IMR-90 (cell line): ENCODE measurements around the gene ABCA12. TPM values are rescaled to one million over a fixed set of nuclear protein-coding genes. Genes with fewer than 3 reads are reported as not detected.

ENCODE experiments used
- ATAC-seq: fragments of 200-7000 bp; cut with Tn5 transposase; 2 replicates; pipeline ENCODE4 v1.9.1; 2020; ENCODE audit warnings: low read depth, mild to moderate bottlenecking, moderate library complexity
- BruUV-seq: library from RNA; stranded (reverse); fragments of 400-500 nt; replicated peaks from 2 replicates; lab custom pipeline; 2021; lab: Mats Ljungman, UMichigan
- CTCF ChIA-PET: fragments of 300-600 bp; formaldehyde crosslinking; extraction: SDS; loops from one replicate; lab custom pipeline; 2021; ENCODE audit warnings: antibody characterized with exemption; lab: Yijun Ruan, JAX
- POLR2A ChIA-PET: fragments of 300-600 bp; sonication (Branson Sonifier 250); formaldehyde crosslinking; loops from one replicate; lab custom pipeline; 2022; ENCODE audit warnings: antibody characterized with exemption; ENCODE audit not compliant: unreplicated experiment; lab: Charles Lee
- DNase-seq: peaks from one replicate; pipeline ENCODE4 v3.0.0; 2013
- H2AFZ ChIP-seq: replicated peaks from 2 replicates; pipeline ENCODE3; 2013; ENCODE audit warnings: low read length, mild to moderate bottlenecking; ENCODE audit not compliant: poor library complexity
- H2AK5ac ChIP-seq: 2 replicates; pipeline ENCODE4 v1.6.1; 2013; ENCODE audit warnings: low read depth, low read length, inconsistent platforms
- H2AK9ac ChIP-seq: replicated peaks from 2 replicates; pipeline ENCODE3; 2013; ENCODE audit warnings: mild to moderate bottlenecking, low read depth, low read length, moderate library complexity; ENCODE audit not compliant: poor library complexity
- H2BK120ac ChIP-seq: 2 replicates; pipeline ENCODE4 v1.6.1; 2013; ENCODE audit warnings: low read depth, low read length, inconsistent platforms
- H2BK15ac ChIP-seq: 3 replicates; pipeline ENCODE4 v1.6.1; 2013; ENCODE audit warnings: low read depth, low read length, inconsistent platforms
- H2BK20ac ChIP-seq: 2 replicates; pipeline ENCODE4 v1.6.1; 2013; ENCODE audit warnings: low read depth, mild to moderate bottlenecking, inconsistent platforms, low read length, moderate library complexity
- H2BK5ac ChIP-seq: 2 replicates; pipeline ENCODE4 v1.6.1; 2013; ENCODE audit warnings: mild to moderate bottlenecking, low read depth, low read length, inconsistent platforms; ENCODE audit not compliant: poor library complexity, severe bottlenecking
- H3K14ac ChIP-seq: replicated peaks from 2 replicates; pipeline ENCODE4 v1.6.1; 2013; ENCODE audit warnings: low read depth, low read length, inconsistent platforms
- H3K18ac ChIP-seq: 2 replicates; pipeline ENCODE4 v1.6.1; 2013; ENCODE audit warnings: low read depth, low read length, control low read depth
- H3K23ac ChIP-seq: 2 replicates; pipeline ENCODE4 v1.6.1; 2013; ENCODE audit warnings: low read depth, low read length, inconsistent platforms
- H3K27ac ChIP-seq: 2 replicates; pipeline ENCODE4 v1.5.1; 2013; ENCODE audit warnings: mild to moderate bottlenecking, control low read depth, low read length; ENCODE audit not compliant: insufficient read depth
- H3K27me3 ChIP-seq: 2 replicates; pipeline ENCODE4 v1.6.1; 2013; ENCODE audit warnings: low read length; ENCODE audit not compliant: control insufficient read depth, insufficient read depth
- H3K36me3 ChIP-seq: 2 replicates; pipeline ENCODE4 v1.6.1; 2013; ENCODE audit warnings: low read length, mixed read lengths; ENCODE audit not compliant: control insufficient read depth, insufficient read depth
- H3K4ac ChIP-seq: 2 replicates; pipeline ENCODE4 v1.6.1; 2013; ENCODE audit warnings: low read depth, low read length, inconsistent platforms
- H3K4me1 ChIP-seq: 2 replicates; pipeline ENCODE4 v1.6.1; 2013; ENCODE audit warnings: low read length, mixed read lengths; ENCODE audit not compliant: control insufficient read depth, insufficient read depth
- H3K4me2 ChIP-seq: 2 replicates; pipeline ENCODE4 v1.6.1; 2013; ENCODE audit warnings: low read depth, mild to moderate bottlenecking, control low read depth, low read length, moderate library complexity
- H3K4me3 ChIP-seq: 2 replicates; pipeline ENCODE4 v1.5.1; 2013; ENCODE audit warnings: low read depth, mild to moderate bottlenecking, control low read depth, low read length, moderate library complexity; ENCODE audit not compliant: insufficient read depth
- H3K56ac ChIP-seq: 2 replicates; pipeline ENCODE4 v1.6.1; 2013; ENCODE audit warnings: low read length, inconsistent platforms; ENCODE audit not compliant: insufficient read depth; ENCODE audit errors: extremely low read depth
- H3K79me1 ChIP-seq, 2 experiments: 2 replicates each; pipeline ENCODE4 v1.6.1; 2013; ENCODE audit warnings: low read length in 2 of 2, inconsistent platforms in 1 of 2, low read depth in 1 of 2
- H3K9ac ChIP-seq: 2 replicates; pipeline ENCODE4 v1.6.1; 2013; ENCODE audit warnings: low read depth, low read length, control low read depth
- H3K9me1 ChIP-seq: 2 replicates; pipeline ENCODE4 v1.6.1; 2013; ENCODE audit warnings: low read length, inconsistent platforms; ENCODE audit not compliant: insufficient read depth
- H3K9me3 ChIP-seq: 2 replicates; pipeline ENCODE4 v1.6.1; 2013; ENCODE audit warnings: low read length; ENCODE audit not compliant: control insufficient read depth, insufficient read depth
- H4K20me1 ChIP-seq: 2 replicates; pipeline ENCODE4 v1.6.1; 2013; ENCODE audit warnings: low read length, inconsistent platforms; ENCODE audit not compliant: insufficient read depth
- H4K5ac ChIP-seq: 2 replicates; pipeline ENCODE4 v1.6.1; 2013; ENCODE audit warnings: mild to moderate bottlenecking, low read depth, low read length, control low read depth
- H4K8ac ChIP-seq, 2 experiments: 2 replicates each; pipeline ENCODE4 v1.6.1; 2013; ENCODE audit warnings: low read depth in 2 of 2, low read length in 2 of 2, control low read depth in 1 of 2, inconsistent platforms in 1 of 2
- H4K91ac ChIP-seq: 2 replicates; pipeline ENCODE4 v1.6.1; 2013; ENCODE audit warnings: low read depth, low read length, inconsistent platforms; ENCODE audit not compliant: insufficient read depth
- CEBPB ChIP-seq: IDR thresholded peaks from 2 replicates; pipeline ENCODE4 v1.6.1; 2012; ENCODE audit warnings: low read depth, low read length, improper control_type of control experiment
- MAZ ChIP-seq: IDR thresholded peaks from 2 replicates; pipeline ENCODE4 v1.6.1; 2012; ENCODE audit warnings: low read depth, mild to moderate bottlenecking, low read length, improper control_type of control experiment, moderate library complexity, borderline replicate concordance
- MXI1 ChIP-seq: IDR thresholded peaks from 2 replicates; pipeline ENCODE4 v1.6.1; 2012; ENCODE audit warnings: low read depth, mild to moderate bottlenecking, low read length, moderate library complexity, borderline replicate concordance
- RFX5 ChIP-seq: IDR thresholded peaks from 2 replicates; pipeline ENCODE4 v1.8.0; 2012; ENCODE audit warnings: low read depth, mild to moderate bottlenecking, low read length, moderate library complexity
- SMC3 ChIP-seq: fragments of 150-350 bp; IDR thresholded peaks from 2 replicates; pipeline ENCODE4 v1.6.1; 2016; ENCODE audit warnings: low read depth, mild to moderate bottlenecking, antibody characterized with exemption, low read length, moderate library complexity
- WGBS, 2 experiments: methylation state at CpG; one replicate each; pipeline versions ENCODE4 v1.1.5 to v1.1.7; 2013; ENCODE audit warnings: missing lambda C conversion rate in 2 of 2; ENCODE audit not compliant: insufficient read length in 1 of 2; ENCODE audit errors: extremely low coverage in 2 of 2; 5-methylcytosine and 5-hydroxymethylcytosine counted together
- dilution Hi-C: fragments of 300-500 bp; cut with HindIII; formaldehyde crosslinking; loops from one replicate; pipeline ENCODE4 v1.14.3; 2018; ENCODE audit warnings: low sequenced_read_pairs; ENCODE audit not compliant: unreplicated experiment
- in situ Hi-C: fragments of 300-500 bp; cut with MboI; formaldehyde crosslinking; loops from 3 replicates; pipeline ENCODE4 v1.14.3; 2019; ENCODE audit warnings: low sequenced_read_pairs, inconsistent platforms, mixed read lengths
- intact Hi-C: fragments of 100-400 bp; cut with micrococcal nuclease; formaldehyde crosslinking; loops from 2 replicates; pipeline ENCODE4 v1.10.0; 2022
- polyA plus RNA-seq, 3 experiments: library from polyadenylated mRNA; depleted of rRNA; stranded (reverse); fragments of >200 nt; gene quantifications; 2 replicates each; pipeline ENCODE4 v1.2.3, GENCODE V29; 2012; ENCODE audit warnings: low replicate concordance in 1 of 3
- total RNA-seq: library from RNA; depleted of rRNA; stranded (reverse); fragments of >200 nt; gene quantifications from 2 replicates; pipeline ENCODE4 v1.2.3, GENCODE V29; 2012
- TF ChIP-seq, protein P1 (sequence below): conservative IDR thresholded peaks from 2 replicates; pipeline ENCODE4 v1.5.1; 2012; ENCODE audit warnings: mild to moderate bottlenecking, low read depth, low read length, improper control_type of control experiment
- TF ChIP-seq, protein P2 (sequence below): fragments of 150-350 bp; IDR thresholded peaks from 2 replicates; pipeline ENCODE4 v1.6.1; 2017; ENCODE audit warnings: mild to moderate bottlenecking, antibody characterized with exemption, low read length, low read depth
- TF ChIP-seq, protein P3 (sequence below): fragments of 150-350 bp; IDR thresholded peaks from 2 replicates; pipeline ENCODE4 v1.6.1; 2016; ENCODE audit warnings: low read depth, mild to moderate bottlenecking, low read length, moderate library complexity, borderline replicate concordance

Gene ABCA12
- total and polyA plus RNA-seq, 2 of the 4 experiments (the other 2 are of a cell fraction): under 0.01 TPM; not detected in 1

DNA sequence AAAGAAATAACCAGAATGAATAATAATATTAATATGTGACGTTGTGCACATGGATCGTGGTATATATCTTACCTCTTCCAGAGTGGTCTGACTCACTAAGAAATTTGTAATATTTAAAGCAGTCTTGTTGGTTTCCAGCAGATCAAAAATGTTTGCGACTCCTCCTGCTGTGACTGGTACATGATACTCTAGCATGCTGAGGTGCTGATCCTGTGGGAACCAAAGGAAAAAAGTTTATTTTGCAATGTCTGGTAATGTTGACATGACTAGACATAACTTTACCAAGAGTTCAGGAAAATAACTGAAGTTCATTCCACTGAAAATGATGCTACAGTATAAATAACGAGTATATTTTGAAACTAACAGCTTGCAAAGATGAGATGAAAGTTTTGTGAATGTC lies 204.4 kb downstream of the ABCA12 start:
- Histone ChIP-seq H3K14ac (no peak overlapping the region), H2BK5ac (no peak overlapping the region), H2AK9ac (no peak overlapping the region), H4K91ac (no peak overlapping the region), H2AFZ (no peak overlapping the region), H3K23ac (no peak overlapping the region), H3K9me1 (no peaks in the 10 kb centered on the region), H2AK5ac (no peak overlapping the region), H2BK15ac (no peak overlapping the region), H3K4me2 (no peak overlapping the region), H3K4me1 (no peaks in the 10 kb centered on the region), H4K5ac (no peak overlapping the region), H3K4ac (no peak overlapping the region), H2BK120ac (no peak overlapping the region), H4K8ac (no peak overlapping the region), H3K56ac (no peak overlapping the region), H3K27ac (no peak overlapping the region), H3K9ac (no peak overlapping the region), H3K18ac (no peak overlapping the region), H3K36me3 (no peaks in the 10 kb centered on the region), H3K9me3 (no peaks in the 10 kb centered on the region), H3K4me3 (no peak overlapping the region), H3K27me3 (no peaks in the 10 kb centered on the region), H2BK20ac (no peak overlapping the region), H4K20me1 (no peaks in the 10 kb centered on the region), H3K79me1 (no peaks in the 10 kb centered on the region)
- ChIA-PET CTCF (interaction anchor here (0.5 kb wide), 1 partner anchor 379 kb away, joined by 3 read pairs; no protein-coding TSS in a partner anchor), POLR2A (no interaction called here)
- DNase-seq (no peak), ATAC-seq (no peak)
- in situ Hi-C loops: no loop called here
- 60% methylated on average over 1 of the region's 4 CpGs; no CpG with 5 or more reads in 1 of the 2 experiments for WGBS, 2 experiments
- dilution Hi-C loops: no loop called here
- TF ChIP-seq SMC3 (no peak), CEBPB (no peak), RFX5 (no peak), MAZ (no peak), MXI1 (no peak)
- TF ChIP-seq, protein P1, sequence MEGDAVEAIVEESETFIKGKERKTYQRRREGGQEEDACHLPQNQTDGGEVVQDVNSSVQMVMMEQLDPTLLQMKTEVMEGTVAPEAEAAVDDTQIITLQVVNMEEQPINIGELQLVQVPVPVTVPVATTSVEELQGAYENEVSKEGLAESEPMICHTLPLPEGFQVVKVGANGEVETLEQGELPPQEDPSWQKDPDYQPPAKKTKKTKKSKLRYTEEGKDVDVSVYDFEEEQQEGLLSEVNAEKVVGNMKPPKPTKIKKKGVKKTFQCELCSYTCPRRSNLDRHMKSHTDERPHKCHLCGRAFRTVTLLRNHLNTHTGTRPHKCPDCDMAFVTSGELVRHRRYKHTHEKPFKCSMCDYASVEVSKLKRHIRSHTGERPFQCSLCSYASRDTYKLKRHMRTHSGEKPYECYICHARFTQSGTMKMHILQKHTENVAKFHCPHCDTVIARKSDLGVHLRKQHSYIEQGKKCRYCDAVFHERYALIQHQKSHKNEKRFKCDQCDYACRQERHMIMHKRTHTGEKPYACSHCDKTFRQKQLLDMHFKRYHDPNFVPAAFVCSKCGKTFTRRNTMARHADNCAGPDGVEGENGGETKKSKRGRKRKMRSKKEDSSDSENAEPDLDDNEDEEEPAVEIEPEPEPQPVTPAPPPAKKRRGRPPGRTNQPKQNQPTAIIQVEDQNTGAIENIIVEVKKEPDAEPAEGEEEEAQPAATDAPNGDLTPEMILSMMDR: no peak
- TF ChIP-seq, protein P2, sequence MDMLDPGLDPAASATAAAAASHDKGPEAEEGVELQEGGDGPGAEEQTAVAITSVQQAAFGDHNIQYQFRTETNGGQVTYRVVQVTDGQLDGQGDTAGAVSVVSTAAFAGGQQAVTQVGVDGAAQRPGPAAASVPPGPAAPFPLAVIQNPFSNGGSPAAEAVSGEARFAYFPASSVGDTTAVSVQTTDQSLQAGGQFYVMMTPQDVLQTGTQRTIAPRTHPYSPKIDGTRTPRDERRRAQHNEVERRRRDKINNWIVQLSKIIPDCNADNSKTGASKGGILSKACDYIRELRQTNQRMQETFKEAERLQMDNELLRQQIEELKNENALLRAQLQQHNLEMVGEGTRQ: no peak
- TF ChIP-seq, protein P3, sequence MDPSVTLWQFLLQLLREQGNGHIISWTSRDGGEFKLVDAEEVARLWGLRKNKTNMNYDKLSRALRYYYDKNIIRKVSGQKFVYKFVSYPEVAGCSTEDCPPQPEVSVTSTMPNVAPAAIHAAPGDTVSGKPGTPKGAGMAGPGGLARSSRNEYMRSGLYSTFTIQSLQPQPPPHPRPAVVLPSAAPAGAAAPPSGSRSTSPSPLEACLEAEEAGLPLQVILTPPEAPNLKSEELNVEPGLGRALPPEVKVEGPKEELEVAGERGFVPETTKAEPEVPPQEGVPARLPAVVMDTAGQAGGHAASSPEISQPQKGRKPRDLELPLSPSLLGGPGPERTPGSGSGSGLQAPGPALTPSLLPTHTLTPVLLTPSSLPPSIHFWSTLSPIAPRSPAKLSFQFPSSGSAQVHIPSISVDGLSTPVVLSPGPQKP: no peak
- intact Hi-C loops: no loop called here
- BruUV-seq: no TSS peak
